DMS114 treated with DMSO at 0.1 percent for 48 hours (cell line): Measurements from ENCODE around the gene CBR3.
"Not testable (repeated sequence)": the region's sequence is repeated elsewhere in the genome, so short reads cannot be mapped to it uniquely, and the experiment has no call there.

Experiments
- DNase-seq: peaks from one replicate; lab custom pipeline; 2025; ENCODE audit not compliant: unreplicated experiment; lab: John Stamatoyannopoulos, UW

Gene CBR3

DNA sequence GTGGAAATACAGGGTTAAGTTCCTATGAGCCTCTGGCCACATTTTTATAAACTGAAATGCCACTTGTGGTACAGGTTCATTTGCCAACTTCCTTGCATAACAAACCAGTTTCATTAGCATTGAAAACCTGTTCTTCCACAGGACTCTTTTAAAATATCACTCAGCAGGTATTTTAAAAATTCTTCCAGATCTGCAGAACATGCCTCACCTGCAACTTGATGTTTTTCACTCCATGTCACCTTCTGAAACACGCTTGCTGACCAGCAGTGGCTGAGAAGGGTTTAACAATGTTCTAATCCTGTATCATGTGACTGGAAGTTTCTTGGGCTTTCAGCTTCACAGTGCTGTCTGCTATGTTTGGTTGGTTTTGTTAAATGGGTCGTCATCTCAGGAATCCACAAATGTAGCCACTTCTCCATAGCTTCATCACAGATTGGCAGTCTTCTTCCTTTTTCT is 17.6 kb upstream of the CBR3 start:
- no peak for DNase-seq

GRCh38 chr21:36120304-36120888 is 14.5 kb upstream of the CBR3 start:
- no peak for DNase-seq

- no peak for DNase-seq
Observed at GRCh38 chr21:36122977-36123376, 11.9 kb upstream of the CBR3 start.

GRCh38 chr21:36124395-36124794 is 10.5 kb upstream of the CBR3 start:
- DNase-seq, result no peak

- peak; percentile 21 for DNase-seq
Observed at GRCh38 chr21:36125512-36126207, 9.2 kb upstream of the CBR3 start.

DNA sequence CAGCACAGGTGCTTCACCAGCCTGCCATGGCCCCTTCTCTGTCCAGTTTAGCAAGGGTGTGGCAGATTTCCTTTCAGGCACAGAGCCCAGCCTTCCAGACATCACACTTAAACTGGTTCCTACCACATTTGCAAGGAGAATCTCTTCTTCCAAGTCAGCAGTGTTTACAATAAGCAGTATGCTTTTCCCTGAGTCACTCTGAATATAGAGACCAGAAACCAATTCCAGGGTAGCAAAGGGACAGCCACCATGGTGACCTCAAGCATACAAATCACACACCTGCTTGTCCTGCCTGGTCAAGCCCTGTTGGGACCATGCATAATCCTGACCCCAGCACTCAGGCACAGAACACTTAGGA is 8.7 kb upstream of the CBR3 start:
- no peak for DNase-seq

- DNase-seq, result no peak
Observed at GRCh38 chr21:36126621-36127110, 8.2 kb upstream of the CBR3 start.

DNA sequence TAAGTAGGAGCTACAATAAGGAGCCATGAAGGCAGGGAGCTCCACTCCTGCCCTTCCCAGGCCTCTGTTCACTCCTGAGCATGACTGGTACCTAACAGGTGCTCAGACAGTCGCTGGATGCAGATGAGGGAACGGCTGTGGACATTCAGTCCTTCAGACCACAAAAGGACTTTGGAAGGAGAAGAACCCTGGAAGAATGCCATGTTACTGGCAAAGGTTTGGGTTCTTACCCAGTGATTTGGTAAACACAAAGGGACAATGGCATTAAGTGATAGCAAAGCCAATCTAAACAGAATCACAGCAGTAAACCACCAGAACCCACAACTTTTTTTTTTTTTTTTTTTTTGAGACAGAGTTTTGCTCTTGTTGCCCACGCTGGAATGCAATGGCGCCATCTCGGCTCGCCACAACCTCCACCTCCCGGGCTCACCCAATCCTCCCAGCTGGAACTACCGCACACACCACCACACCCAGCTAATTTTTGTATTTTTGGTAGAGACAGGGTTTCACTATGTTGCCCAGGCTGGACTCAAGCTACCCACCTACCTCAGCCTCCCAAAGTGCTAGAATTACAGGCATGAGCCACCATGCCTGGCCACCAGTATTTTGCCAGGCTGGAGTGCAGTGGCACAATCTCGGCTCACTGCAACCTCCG is 7.5 kb upstream of the CBR3 start:
- no peak for DNase-seq

DNA sequence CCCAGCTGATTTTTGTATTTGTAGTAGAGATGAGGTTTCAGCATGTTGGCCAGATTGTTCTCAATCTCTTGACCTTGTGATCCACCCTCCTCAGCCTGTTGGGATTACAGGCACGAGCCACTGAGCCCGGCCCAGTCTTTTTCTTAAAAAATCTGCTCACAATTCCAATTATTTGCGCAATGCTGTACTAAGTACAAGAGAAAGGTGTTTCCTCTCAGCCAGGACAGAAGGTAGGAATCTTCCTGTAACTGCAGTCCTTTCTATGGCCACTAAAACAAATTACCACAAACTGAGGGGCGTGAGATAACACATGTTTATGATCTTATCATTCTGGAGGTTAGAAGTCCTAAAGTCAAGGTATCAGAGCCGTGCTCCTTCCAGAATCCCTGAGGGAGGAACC is 6.9 kb upstream of the CBR3 start:
- no peak for DNase-seq

DNA sequence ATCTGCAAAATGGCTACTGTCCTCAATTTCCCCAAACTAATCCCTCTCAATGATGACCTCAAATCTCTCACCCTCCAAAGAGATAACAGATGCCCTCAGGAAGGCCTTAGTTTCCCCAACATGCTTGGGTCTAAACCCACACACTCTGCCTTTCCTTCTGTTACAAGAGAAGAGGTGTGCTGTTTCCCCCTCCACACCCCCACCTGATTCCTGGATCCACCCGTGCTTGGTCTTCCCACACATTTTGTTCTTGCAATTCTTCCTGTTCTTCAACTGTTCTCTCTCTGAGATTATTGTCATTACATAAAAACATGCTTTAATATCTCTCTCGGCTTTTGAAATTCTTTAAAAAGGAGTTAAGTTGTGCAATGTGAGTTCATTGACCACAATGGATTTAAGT is 5.7 kb upstream of the CBR3 start:
- no peak for DNase-seq

GRCh38 chr21:36130414-36130762 is 4.5 kb upstream of the CBR3 start:
- not testable (repeated sequence) for DNase-seq

- not testable (repeated sequence) for DNase-seq
Observed at GRCh38 chr21:36130839-36131238, 4.0 kb upstream of the CBR3 start.

DNA sequence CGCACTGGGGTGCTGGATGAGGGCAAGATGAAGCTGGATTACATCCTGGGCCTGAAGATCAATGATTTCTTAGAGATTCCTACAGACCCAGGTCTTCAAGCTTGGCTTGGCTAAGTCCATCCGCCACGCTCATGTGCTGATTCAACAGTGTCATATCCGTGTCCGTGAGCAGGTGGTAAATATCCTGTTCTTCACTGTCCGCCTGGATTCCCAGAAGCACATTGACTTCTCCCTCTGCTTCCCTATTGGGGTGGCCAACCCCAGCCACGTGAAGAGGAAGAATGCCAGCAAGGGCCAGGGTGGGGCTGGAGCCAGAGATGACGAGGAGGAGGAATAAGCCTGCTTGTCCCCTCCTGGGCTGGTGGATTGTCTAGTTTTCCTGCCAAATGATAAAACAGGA is 2.2 kb upstream of the CBR3 start:
- no peak for DNase-seq

DNA sequence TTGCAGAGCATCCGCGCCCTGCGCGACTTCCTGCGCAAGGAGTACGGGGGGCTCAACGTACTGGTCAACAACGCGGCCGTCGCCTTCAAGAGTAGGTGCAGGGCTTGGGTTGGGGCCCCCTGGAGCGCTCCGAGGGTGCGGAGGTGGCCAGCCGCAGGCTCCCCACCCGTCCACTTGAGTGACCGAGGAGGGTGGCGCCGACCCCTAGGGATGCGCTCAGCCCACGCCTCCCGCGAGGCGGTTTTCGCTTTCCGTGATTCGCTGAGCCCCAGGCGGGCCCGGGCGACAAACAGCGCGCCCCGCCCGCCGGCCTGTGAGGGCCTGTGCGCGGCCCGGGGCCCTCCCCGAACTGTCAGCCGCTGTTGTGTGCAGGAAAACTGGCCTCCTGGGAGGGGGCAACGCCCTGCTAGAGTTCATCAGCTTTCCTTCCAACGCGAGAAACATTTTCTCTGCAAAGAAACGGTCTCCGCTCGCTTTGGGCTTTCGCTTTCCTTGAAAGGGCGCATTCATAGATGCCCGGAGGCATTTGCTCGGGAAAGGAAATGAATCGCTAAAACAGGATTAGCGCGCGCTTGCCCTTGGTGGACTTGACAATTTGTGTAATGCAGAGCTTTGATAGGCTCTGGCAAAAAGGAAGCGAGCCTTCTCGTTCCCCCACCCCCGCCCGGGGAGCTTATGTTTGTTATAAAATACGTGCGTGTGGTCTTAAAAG is 668 bp downstream of the CBR3 start:
- DNase-seq, result peak; percentile 15

- DNase-seq, result not testable (repeated sequence)
Observed at GRCh38 chr21:36139791-36140190, 4.9 kb downstream of the CBR3 start.

- DNase-seq, result peak; percentile 33
Observed at GRCh38 chr21:36141513-36141925, 6.6 kb downstream of the CBR3 start.

GRCh38 chr21:36144233-36144632 is 9.4 kb downstream of the CBR3 start:
- not testable (repeated sequence) for DNase-seq

DNA sequence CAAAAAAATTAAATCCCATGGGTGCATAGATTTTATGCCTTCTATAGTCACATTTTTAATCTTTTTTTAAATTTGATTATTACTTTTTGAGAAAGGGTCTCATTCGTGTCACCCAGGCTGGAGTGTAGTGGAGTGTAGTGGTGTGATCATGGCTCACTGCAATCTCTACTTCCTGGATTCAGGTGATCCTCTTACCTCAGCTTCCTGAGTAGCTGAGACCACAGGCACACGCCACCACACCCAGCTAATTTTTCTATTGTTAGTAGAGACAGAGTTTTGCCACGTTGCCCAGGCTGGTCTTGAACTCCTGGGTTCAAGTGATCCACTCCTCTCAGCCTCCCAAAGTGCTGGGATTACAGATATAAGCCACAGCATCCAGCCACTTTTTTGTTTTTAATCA is 10.4 kb downstream of the CBR3 start:
- no peak for DNase-seq

GRCh38 chr21:36147911-36148310 is 13.0 kb downstream of the CBR3 start:
- DNase-seq, result no peak

- no peak for DNase-seq
Observed at GRCh38 chr21:36148886-36149285, 14.0 kb downstream of the CBR3 start.

- no peak for DNase-seq
Observed at GRCh38 chr21:36149788-36150711, 15.2 kb downstream of the CBR3 start.
